SH-SY5Y (cell line): ENCODE data around the gene FOXP4.

Source experiments
- GATA2 ChIP-seq: IDR thresholded peaks from 2 replicates; pipeline ENCODE4 v1.6.1; 2011; ENCODE audit warnings: mild to moderate bottlenecking, low read depth, low read length
- GATA3 ChIP-seq: IDR thresholded peaks from 2 replicates; pipeline ENCODE4 v1.6.1; 2011; ENCODE audit warnings: low read depth, mild to moderate bottlenecking, low read length, moderate library complexity

GRCh38 chr6:41502917-41503671 lies 43.1 kb upstream of the FOXP4 start:
- TF ChIP-seq GATA3 = no peak
- no peak for TF ChIP-seq GATA2
